Activated naive CD4-positive, alpha-beta T cell treated with anti-CD3 and anti-CD28 coated beads, Interleukin-2, amount 50 U/mL, for 16 hours (primary cell): ENCODE results near the gene CALM3.
A peak's percentile ranks its signal among the peaks of the same experiment; 100 is the strongest.

Experiments
- DNase-seq: peaks from one replicate; pipeline ENCODE4 v3.0.0-alpha.2; 2020

Gene CALM3

DNA sequence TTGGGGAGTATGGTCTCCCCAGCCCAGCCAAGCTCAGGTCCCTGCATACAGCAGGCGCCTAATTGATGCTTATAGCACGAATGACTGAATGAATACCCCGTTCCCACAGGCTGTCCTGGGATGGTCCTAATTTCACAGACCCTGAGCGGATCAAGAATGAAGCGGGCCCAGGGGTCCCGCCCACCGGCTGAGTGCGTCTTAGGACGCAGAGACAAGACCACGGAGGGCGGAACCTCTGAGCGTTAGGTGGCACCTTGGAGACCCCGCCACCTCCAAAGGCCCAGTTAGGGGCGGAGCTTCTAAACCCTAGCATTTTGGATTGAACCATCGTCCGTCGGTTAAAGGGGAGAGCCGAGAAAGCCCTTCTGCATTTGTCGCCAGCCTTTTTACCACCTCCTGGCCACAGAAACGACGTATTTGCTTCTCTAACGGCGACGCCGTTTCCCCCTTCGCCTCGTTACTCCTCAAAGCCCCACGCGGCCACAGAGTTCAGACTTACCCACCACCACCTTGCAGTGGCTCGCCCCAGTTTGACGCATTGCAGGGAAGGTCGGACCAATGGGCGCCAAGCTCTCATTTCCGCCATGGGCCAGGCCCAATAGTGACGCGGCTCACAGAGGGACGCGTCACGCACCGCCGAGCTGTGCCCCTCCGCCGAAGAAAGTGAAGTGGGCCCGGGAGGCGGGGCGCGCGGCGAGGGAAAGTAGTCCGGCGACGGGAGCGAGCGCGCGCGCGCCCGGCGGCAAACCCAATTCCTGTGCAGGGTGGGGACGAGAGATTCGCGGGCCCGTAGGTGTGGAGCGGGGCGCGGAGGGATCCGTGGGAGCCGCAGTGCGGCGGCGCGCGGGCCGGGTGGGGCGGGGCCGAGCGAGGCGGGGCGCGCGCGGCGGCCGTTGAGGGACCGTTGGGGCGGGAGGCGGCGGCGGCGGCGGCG, 479 bp upstream of the CALM3 start:
- DNase-seq: peak; percentile 96

DNA sequence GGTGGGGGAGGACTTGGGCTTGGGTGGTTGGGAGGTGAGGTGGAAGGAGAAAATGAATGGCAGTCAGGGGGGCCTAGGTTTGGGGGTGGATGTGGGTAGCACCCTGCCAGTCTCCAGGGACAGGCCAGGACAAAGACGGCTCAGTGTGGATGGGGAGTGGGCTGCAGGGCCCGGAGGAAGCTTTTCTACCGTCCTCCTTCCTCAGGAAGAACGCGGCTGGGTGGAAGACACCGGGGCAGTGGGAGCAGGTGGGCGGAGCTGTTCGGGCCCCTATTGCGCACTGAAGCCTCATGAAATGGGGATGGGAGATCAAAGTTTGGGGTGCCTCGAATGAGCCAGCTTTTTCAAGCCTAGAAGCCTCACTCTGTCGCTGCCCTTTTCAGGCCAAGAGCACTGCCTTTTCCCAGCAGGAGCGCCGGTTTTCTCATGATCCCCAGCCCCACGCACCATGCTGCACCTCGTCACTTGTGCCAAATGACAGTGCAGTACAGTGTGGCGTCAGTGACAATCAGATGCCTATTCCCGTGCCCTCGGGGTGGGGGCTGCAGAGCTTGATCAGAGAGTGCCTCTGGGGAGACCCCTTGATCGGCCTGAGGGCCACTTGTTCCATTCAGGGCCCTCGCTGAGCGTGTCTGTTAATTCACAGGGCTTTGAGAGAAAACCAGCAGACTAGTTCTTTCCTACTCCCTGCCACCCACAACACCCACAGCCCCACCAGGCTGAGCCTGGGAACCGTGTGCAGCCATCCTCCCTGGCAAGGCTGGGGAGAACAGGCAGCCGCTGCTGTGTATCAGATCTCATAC, 1.5 kb downstream of the CALM3 start:
- peak; percentile 68 for DNase-seq

DNA sequence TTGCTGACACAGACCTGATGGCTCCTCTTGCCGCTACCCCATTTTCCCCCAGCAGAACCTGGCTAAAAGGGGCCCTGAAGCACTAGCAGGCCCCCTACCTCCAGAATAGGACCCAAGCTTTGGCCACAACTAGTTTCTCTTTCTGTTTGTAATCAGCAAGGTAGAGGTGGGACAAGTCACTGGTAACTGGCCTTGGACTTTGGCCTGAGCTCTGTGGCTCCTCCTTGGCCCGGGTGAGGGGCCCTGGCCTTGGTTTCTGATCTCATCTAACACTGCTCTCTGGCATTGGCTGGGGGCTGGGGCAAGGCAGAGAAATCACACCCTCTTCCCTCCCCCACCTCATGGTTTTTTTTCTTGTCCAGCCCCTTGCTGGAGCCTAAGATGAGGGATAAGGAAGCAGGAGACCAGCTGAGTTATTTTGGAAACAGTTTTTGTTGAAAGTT, 2.1 kb downstream of the CALM3 start:
- no peak for DNase-seq

DNA sequence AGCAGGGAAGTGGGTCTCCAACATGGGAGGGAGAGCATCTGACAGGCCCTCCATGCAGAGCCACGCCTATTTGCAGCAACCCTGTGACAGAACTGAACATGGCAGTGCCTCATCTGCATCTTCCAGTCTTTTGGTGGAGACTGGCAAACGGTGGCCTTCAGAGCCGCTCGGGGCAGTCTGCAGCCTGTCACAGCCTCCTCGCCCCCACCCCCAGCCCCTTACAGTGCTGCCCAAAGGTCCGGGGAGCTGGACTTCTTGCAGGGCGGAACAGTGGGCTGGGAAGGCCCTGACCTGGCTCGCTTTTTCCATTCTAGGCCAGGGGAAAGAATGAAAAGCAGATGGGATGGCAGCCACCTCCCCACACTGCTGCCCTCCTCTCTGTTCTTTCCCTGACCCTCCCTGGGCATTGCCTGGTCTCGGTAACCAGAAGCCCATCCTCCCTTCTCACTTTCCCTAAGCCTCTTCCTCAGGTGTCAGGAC, 2.7 kb downstream of the CALM3 start:
- no peak for DNase-seq

DNA sequence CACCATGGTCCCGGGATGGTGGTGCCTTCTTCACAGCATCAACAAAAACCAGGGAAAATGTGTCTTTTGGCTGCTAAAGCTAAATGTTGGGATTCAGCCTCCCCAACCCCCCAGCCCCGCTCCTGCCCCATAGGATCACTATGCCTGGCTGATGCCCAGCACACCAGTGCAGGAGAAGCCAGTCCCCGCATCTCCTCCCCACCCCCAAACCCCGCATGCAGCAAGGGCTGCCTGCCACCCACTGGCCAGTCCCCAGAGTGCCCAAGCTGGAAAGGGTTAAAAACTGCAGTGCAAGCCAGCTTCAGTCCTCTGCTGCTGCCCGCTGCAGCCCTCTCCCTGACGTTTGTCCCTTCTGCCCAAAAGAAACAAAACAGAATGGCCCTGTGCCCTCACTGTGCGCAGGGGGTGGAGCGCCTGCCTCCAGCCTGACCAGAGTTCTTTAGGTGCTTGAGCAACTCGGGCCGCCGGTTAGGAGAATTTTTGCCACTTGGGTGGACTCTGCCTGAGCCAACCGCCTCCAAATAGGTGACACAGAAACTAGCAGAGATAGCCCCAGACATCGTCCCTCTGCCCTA, 3.7 kb downstream of the CALM3 start:
- no peak for DNase-seq

DNA sequence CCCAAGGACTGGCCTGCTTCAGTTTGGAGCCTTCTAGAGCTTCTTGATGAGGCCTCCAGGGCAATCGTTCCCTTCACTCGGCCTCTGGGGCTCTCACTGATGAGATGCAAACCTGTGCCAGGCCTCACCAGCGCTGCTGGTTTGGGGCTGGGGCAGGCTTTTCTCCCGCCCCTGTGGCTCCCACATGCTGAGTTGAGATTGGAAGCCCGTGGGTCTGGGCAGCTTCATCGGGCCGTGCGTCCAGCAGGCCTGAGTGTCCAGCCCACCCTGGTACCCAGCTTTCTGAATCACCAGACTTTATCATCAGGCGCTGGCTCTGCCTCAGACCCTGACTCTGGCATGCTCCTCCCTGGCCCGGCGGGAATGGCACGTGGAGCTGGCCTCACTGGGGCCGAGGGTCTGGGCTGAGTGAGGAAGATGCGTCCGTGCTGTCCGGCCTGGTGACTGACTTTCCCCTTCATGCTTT, 4.3 kb downstream of the CALM3 start:
- no peak for DNase-seq

DNA sequence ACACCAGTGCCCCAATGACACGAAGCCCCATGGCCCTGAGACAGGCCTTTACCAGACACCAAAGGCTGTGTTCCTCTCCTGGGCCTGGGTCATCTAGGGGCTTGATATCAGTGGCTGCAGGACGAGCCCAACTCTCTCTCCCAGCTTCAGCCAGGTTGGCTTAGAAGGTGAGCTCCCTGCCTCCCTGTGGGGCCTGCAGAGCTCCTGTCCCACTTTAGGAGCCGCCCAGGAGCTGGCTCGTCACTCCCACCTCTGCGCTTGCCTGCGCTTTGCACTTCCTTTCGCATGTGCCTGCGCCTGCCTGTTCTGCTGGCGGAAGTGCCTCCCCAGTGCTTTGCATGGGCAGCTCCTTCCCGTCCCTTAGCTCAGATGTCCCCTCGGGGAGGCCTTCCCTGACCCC, 4.9 kb downstream of the CALM3 start:
- DNase-seq: no peak

DNA sequence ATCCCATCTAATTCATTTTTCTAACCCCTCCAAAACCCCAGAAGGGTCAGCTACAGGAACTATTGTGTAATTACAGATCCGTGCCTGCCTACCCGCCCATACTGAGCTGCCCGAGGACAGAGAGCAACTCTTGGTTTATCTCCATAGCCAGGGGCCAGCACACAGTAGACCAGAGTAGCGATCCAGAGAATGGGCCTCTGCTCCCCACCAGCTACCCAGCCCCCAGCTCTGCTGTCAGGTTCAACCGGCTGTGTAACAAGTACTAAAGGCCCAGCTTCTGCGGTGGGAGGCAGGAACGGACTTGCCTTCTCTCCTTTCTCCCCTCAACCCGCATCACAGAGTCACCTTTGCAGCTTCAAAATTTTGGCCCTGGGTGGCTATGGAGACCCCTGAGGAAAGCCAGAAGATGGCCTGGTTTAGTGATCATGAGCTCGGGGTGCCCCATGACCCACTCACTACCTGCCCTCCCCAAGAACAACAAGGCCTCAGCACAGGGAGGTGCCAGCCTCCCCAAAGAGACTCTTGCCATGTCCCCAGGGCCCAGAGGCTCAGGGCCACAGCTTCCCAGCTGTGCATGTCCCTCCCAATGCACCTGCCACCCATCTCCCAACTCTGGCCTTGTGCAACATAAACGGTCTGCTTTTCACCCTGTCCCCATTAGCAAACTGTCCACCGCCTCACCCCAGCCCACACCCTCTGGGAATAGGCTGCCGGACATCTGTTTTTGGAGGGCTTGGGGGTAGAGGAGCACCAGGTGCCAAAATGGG, 5.7 kb downstream of the CALM3 start:
- DNase-seq: no peak

DNA sequence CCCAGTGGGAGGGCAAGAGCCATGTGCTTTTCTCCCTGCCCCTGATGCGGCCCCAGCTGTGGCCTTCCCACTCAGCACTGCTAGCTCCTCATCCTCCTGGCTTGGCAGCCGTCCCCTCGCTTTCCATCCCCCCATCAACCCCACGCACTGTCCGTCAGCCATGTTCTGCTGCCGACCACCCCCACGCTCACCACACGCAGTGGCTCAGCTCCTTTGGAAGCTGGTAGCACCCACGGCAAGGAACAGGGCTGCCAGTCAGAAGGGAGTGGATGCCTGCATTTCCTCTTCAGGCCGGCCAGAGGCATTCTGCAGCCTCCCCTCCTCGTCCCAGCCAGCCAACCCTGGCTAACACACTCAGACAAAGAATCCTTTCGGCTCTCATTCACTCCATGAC, 6.3 kb downstream of the CALM3 start:
- DNase-seq: no peak

DNA sequence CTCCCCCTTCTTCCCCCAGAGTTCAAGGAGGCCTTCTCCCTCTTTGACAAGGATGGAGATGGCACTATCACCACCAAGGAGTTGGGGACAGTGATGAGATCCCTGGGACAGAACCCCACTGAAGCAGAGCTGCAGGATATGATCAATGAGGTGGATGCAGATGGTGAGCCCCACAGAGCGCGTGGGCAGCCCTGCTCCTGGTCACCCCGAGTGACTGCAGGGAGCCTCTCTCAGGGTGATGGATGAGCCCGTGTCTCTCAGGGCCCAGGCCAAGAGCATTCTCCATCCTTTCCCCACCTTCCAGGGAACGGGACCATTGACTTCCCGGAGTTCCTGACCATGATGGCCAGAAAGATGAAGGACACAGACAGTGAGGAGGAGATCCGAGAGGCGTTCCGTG, 7.0 kb downstream of the CALM3 start:
- no peak for DNase-seq

DNA sequence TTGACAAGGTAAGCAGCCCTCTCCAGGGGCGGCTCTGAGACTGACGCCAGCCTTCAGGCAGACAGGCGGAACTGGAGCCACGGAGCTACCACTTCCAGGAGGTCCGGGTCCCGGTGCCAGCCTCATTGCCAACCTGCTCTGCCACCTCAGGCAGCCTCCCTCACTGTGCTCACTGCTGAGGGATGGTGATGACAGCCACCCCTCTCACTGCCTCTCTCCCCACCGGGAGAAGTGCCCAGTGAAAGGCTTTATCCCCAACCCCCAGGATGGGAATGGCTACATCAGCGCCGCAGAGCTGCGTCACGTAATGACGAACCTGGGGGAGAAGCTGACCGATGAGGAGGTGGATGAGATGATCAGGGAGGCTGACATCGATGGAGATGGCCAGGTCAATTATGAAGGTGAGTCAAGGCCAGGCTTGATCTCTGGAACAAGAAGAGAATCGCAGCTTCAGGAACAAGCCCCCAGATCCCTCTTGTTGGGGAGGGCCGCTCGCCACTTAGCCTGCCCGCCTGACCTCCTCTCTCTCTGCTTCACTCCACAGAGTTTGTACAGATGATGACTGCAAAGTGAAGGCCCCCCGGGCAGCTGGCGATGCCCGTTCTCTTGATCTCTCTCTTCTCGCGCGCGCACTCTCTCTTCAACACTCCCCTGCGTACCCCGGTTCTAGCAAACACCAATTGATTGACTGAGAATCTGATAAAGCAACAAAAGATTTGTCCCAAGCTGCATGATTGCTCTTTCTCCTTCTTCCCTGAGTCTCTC, 7.6 kb downstream of the CALM3 start:
- no peak for DNase-seq

DNA sequence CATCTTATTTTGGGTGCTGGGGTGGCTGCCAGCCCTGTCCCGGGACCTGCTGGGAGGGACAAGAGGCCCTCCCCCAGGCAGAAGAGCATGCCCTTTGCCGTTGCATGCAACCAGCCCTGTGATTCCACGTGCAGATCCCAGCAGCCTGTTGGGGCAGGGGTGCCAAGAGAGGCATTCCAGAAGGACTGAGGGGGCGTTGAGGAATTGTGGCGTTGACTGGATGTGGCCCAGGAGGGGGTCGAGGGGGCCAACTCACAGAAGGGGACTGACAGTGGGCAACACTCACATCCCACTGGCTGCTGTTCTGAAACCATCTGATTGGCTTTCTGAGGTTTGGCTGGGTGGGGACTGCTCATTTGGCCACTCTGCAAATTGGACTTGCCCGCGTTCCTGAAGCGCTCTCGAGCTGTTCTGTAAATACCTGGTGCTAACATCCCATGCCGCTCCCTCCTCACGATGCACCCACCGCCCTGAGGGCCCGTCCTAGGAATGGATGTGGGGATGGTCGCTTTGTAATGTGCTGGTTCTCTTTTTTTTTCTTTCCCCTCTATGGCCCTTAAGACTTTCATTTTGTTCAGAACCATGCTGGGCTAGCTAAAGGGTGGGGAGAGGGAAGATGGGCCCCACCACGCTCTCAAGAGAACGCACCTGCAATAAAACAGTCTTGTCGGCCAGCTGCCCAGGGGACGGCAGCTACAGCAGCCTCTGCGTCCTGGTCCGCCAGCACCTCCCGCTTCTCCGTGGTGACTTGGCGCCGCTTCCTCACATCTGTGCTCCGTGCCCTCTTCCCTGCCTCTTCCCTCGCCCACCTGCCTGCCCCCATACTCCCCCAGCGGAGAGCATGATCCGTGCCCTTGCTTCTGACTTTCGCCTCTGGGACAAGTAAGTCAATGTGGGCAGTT, 8.6 kb downstream of the CALM3 start:
- DNase-seq: no peak

DNA sequence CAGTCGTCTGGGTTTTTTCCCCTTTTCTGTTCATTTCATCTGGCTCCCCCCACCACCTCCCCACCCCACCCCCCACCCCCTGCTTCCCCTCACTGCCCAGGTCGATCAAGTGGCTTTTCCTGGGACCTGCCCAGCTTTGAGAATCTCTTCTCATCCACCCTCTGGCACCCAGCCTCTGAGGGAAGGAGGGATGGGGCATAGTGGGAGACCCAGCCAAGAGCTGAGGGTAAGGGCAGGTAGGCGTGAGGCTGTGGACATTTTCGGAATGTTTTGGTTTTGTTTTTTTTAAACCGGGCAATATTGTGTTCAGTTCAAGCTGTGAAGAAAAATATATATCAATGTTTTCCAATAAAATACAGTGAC, 9.3 kb downstream of the CALM3 start:
- no peak for DNase-seq

DNA sequence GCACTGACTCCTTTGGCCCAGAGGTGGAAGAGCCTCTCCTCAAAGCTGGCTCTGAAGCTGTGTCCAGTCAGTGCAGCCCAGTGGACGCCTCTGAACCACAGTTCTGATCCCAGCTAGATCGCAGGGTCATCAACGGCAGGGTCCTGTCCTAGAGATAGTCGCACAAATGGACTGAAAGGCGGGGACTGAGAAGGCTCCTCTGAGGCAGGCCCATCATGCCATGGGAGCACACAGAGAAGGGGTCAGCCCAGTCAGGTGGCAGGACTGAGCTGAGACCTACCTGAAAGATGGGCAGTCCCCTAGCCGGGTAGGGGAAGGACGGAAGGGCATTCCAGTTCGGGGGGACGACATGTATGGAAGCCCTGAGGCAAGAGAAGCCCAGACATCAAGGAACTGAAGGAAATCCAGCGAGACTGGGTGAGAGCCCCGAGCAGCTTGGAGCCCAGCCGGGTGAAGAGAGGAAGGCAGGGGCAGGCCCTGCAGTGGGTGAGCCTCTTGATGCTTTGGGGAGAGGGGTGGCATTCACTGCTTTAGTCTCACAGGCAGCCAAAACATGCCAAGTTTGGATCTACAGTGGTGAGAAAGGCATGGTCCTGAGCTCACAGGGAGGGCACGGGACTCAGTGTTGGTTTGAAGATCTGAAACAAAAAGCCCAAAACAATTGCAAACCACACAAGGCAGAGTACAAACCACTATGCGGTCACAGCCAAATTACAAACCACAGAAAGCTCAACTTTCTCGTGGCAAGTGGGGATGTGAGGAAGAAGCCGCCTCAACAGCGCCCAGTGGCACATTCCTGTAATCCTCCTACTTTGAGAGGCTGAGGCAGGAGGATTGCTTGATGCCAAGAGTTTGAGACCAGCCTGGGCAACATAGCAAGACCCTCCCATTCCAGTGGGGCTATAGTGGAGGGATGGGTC, 10.0 kb downstream of the CALM3 start:
- DNase-seq: no peak

DNA sequence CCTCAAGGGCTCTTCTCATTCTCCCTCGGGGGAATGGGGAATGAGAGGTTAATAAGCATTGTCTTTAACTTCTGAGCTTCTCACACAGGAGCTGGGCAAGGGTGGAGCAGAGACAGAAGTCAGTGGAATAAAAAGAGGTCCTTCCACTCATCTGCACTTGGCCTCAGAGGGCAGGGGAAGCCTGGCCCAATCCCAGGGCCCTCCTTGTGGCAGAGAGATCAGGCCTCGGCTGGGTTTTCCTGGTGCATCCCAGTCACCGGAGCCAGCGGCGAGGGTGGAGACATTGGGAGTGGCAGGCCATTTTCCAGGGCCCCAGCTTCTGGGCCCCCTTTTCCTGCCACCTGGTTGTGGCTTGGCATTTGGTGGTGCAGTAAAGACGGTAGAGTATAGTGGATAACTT, 10.6 kb downstream of the CALM3 start:
- DNase-seq: no peak

DNA sequence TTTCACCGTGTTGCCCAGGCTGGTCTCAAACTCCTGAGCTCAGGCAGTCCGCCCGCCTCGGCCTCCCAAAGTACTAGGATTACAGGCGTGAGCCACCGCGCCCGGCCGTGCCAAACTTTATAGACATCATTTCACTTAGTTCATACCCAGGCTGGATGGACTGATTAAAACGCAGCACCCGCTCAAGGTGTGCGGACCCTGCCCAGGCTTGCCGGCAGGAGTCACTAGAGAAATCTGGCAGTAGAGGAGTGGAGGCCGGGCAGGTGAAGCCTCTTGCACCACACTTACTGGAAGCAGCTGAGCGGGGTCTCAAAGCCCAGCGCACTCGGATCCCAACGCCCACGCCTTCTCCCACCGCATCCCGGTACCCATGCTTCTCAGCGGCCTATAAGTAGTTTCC, 12.4 kb downstream of the CALM3 start:
- DNase-seq: no peak

DNA sequence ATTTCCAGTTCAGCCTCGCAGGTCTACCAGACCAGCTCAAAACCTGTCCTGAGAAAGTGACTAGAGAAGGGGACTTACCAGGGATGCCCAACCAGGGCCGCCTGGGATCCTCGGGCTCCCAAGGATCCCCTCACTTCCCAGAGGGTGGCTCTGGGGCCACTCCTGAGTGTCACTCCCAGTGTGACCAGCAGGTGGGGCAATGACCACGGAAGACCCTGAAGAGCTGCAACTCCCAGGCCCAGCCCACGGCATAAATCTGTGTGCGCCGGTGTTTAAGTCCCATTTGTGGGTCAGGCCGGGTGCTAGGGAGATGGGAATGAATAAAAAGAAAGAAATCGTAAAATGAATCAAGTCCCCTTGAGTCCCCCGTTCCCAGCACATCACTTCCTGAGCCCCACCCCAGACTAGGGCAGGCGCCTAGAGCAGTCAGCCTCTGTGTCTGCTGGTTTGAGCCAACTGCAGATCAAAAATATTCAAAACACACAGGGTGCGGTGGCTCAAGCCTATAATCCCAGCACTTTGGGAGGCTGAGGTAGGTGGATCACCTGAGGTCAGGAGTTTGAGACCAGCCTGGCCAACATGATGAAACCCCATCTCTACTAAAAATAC, 13.1 kb downstream of the CALM3 start:
- peak; percentile 83 for DNase-seq

DNA sequence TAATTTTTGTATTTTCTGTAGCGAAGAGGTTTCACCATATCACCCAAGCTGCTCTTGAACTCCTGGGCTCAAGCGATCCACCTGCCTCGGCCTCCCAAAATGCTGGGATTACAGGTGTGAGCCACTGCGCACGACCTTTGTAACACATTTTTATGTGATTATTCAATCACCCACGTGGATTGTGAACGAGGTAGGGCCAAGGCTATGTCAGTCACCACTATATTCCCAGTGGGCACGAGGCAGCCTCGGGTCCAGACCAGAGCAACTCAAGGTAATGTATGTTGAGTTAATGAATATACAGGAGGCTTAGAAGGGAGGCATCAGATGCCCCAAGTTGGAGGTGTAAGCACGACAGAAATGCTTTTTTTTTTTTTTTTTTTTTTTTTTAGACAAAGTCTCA, 14.8 kb downstream of the CALM3 start:
- no peak for DNase-seq

DNA sequence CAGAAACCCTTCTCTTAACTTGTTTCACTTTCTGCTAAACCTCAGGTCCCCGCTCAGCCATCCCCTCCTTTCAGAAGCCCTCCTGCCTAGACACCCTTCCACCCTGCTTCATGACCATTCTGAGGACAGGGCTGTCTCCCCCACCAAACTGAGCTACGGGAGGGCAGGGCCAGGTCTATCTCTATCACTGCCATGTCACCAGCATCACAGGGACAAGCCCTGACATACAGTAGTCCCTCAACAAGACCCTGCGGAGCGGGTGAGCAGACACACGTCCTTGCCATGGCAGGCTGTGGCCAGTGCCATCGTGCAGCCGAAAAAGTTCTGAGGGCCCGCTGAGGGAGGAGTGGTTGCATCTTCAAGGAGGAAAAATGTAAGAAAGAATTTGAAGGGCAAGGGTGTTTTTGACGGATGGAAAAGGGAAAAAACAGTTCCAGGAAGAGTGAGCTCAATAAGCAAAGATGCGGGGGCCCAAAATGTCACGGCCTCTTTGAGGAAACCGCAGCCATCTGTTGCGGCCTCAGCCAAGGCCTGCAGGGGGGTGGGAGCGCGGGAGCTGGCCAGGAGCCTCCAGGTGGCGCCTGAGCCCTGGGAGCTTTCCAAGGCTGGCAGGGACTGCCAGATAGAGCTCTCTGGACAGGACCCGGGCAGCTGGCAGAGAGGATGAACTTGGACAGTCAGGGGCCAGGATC, 15.6 kb downstream of the CALM3 start:
- DNase-seq: peak; percentile 54
